IMR-90 (cell line): Measurements from ENCODE around the gene TMEM45B. TPM values are rescaled to one million over a fixed set of nuclear protein-coding genes. Genes with fewer than 3 reads are reported as not detected.

Source experiments
- ATAC-seq: fragments of 200-7000 bp; cut with Tn5 transposase; 2 replicates; pipeline ENCODE4 v1.9.1; 2020; ENCODE audit warnings: low read depth, mild to moderate bottlenecking, moderate library complexity
- BruUV-seq: library from RNA; stranded (reverse); fragments of 400-500 nt; replicated peaks from 2 replicates; lab custom pipeline; 2021; lab: Mats Ljungman, UMichigan
- CTCF ChIA-PET: fragments of 300-600 bp; formaldehyde crosslinking; extraction: SDS; loops from one replicate; lab custom pipeline; 2021; ENCODE audit warnings: antibody characterized with exemption; lab: Yijun Ruan, JAX
- POLR2A ChIA-PET: fragments of 300-600 bp; sonication (Branson Sonifier 250); formaldehyde crosslinking; loops from one replicate; lab custom pipeline; 2022; ENCODE audit warnings: antibody characterized with exemption; ENCODE audit not compliant: unreplicated experiment; lab: Charles Lee
- DNase-seq: peaks from one replicate; pipeline ENCODE4 v3.0.0; 2013
- H2AFZ ChIP-seq: replicated peaks from 2 replicates; pipeline ENCODE3; 2013; ENCODE audit warnings: low read length, mild to moderate bottlenecking; ENCODE audit not compliant: poor library complexity
- H2AK5ac ChIP-seq: 2 replicates; pipeline ENCODE4 v1.6.1; 2013; ENCODE audit warnings: low read depth, low read length, inconsistent platforms
- H2AK9ac ChIP-seq: replicated peaks from 2 replicates; pipeline ENCODE3; 2013; ENCODE audit warnings: mild to moderate bottlenecking, low read depth, low read length, moderate library complexity; ENCODE audit not compliant: poor library complexity
- H2BK120ac ChIP-seq: 2 replicates; pipeline ENCODE4 v1.6.1; 2013; ENCODE audit warnings: low read depth, low read length, inconsistent platforms
- H2BK15ac ChIP-seq: 3 replicates; pipeline ENCODE4 v1.6.1; 2013; ENCODE audit warnings: low read depth, low read length, inconsistent platforms
- H2BK20ac ChIP-seq: 2 replicates; pipeline ENCODE4 v1.6.1; 2013; ENCODE audit warnings: low read depth, mild to moderate bottlenecking, inconsistent platforms, low read length, moderate library complexity
- H2BK5ac ChIP-seq: 2 replicates; pipeline ENCODE4 v1.6.1; 2013; ENCODE audit warnings: mild to moderate bottlenecking, low read depth, low read length, inconsistent platforms; ENCODE audit not compliant: poor library complexity, severe bottlenecking
- H3K14ac ChIP-seq: replicated peaks from 2 replicates; pipeline ENCODE4 v1.6.1; 2013; ENCODE audit warnings: low read depth, low read length, inconsistent platforms
- H3K18ac ChIP-seq: 2 replicates; pipeline ENCODE4 v1.6.1; 2013; ENCODE audit warnings: low read depth, low read length, control low read depth
- H3K23ac ChIP-seq: 2 replicates; pipeline ENCODE4 v1.6.1; 2013; ENCODE audit warnings: low read depth, low read length, inconsistent platforms
- H3K27ac ChIP-seq: 2 replicates; pipeline ENCODE4 v1.5.1; 2013; ENCODE audit warnings: mild to moderate bottlenecking, control low read depth, low read length; ENCODE audit not compliant: insufficient read depth
- H3K27me3 ChIP-seq: 2 replicates; pipeline ENCODE4 v1.6.1; 2013; ENCODE audit warnings: low read length; ENCODE audit not compliant: control insufficient read depth, insufficient read depth
- H3K36me3 ChIP-seq: 2 replicates; pipeline ENCODE4 v1.6.1; 2013; ENCODE audit warnings: low read length, mixed read lengths; ENCODE audit not compliant: control insufficient read depth, insufficient read depth
- H3K4ac ChIP-seq: 2 replicates; pipeline ENCODE4 v1.6.1; 2013; ENCODE audit warnings: low read depth, low read length, inconsistent platforms
- H3K4me1 ChIP-seq: 2 replicates; pipeline ENCODE4 v1.6.1; 2013; ENCODE audit warnings: low read length, mixed read lengths; ENCODE audit not compliant: control insufficient read depth, insufficient read depth
- H3K4me2 ChIP-seq: 2 replicates; pipeline ENCODE4 v1.6.1; 2013; ENCODE audit warnings: low read depth, mild to moderate bottlenecking, control low read depth, low read length, moderate library complexity
- H3K4me3 ChIP-seq: 2 replicates; pipeline ENCODE4 v1.5.1; 2013; ENCODE audit warnings: low read depth, mild to moderate bottlenecking, control low read depth, low read length, moderate library complexity; ENCODE audit not compliant: insufficient read depth
- H3K56ac ChIP-seq: 2 replicates; pipeline ENCODE4 v1.6.1; 2013; ENCODE audit warnings: low read length, inconsistent platforms; ENCODE audit not compliant: insufficient read depth; ENCODE audit errors: extremely low read depth
- H3K79me1 ChIP-seq, 2 experiments: 2 replicates each; pipeline ENCODE4 v1.6.1; 2013; ENCODE audit warnings: low read length in 2 of 2, inconsistent platforms in 1 of 2, low read depth in 1 of 2
- H3K9ac ChIP-seq: 2 replicates; pipeline ENCODE4 v1.6.1; 2013; ENCODE audit warnings: low read depth, low read length, control low read depth
- H3K9me1 ChIP-seq: 2 replicates; pipeline ENCODE4 v1.6.1; 2013; ENCODE audit warnings: low read length, inconsistent platforms; ENCODE audit not compliant: insufficient read depth
- H3K9me3 ChIP-seq: 2 replicates; pipeline ENCODE4 v1.6.1; 2013; ENCODE audit warnings: low read length; ENCODE audit not compliant: control insufficient read depth, insufficient read depth
- H4K20me1 ChIP-seq: 2 replicates; pipeline ENCODE4 v1.6.1; 2013; ENCODE audit warnings: low read length, inconsistent platforms; ENCODE audit not compliant: insufficient read depth
- H4K5ac ChIP-seq: 2 replicates; pipeline ENCODE4 v1.6.1; 2013; ENCODE audit warnings: mild to moderate bottlenecking, low read depth, low read length, control low read depth
- H4K8ac ChIP-seq, 2 experiments: 2 replicates each; pipeline ENCODE4 v1.6.1; 2013; ENCODE audit warnings: low read depth in 2 of 2, low read length in 2 of 2, control low read depth in 1 of 2, inconsistent platforms in 1 of 2
- H4K91ac ChIP-seq: 2 replicates; pipeline ENCODE4 v1.6.1; 2013; ENCODE audit warnings: low read depth, low read length, inconsistent platforms; ENCODE audit not compliant: insufficient read depth
- BHLHE40 ChIP-seq: fragments of 150-350 bp; IDR thresholded peaks from 2 replicates; pipeline ENCODE4 v1.6.1; 2016; ENCODE audit warnings: mild to moderate bottlenecking, low read depth, low read length
- CEBPB ChIP-seq: IDR thresholded peaks from 2 replicates; pipeline ENCODE4 v1.6.1; 2012; ENCODE audit warnings: low read depth, low read length, improper control_type of control experiment
- ELK1 ChIP-seq: fragments of 150-350 bp; IDR thresholded peaks from 2 replicates; pipeline ENCODE4 v1.6.1; 2016; ENCODE audit warnings: low read depth, mild to moderate bottlenecking, low read length, moderate library complexity, borderline replicate concordance
- FOS ChIP-seq: fragments of 150-350 bp; IDR thresholded peaks from 2 replicates; pipeline ENCODE4 v1.6.1; 2016; ENCODE audit warnings: low read depth, low read length
- MAFK ChIP-seq: IDR thresholded peaks from 2 replicates; pipeline ENCODE4 v1.6.1; 2012; ENCODE audit warnings: low read depth, low read length, improper control_type of control experiment
- MAZ ChIP-seq: IDR thresholded peaks from 2 replicates; pipeline ENCODE4 v1.6.1; 2012; ENCODE audit warnings: low read depth, mild to moderate bottlenecking, low read length, improper control_type of control experiment, moderate library complexity, borderline replicate concordance
- NFE2L2 ChIP-seq: fragments of 150-350 bp; IDR thresholded peaks from 2 replicates; pipeline ENCODE4 v1.6.1; 2016; ENCODE audit warnings: low read depth, mild to moderate bottlenecking, low read length
- POLR2A ChIP-seq: IDR thresholded peaks from 2 replicates; pipeline ENCODE4 v1.6.1; 2012; ENCODE audit warnings: mild to moderate bottlenecking, low read depth, low read length
- RAD21 ChIP-seq: IDR thresholded peaks from 2 replicates; pipeline ENCODE4 v1.6.1; 2012; ENCODE audit warnings: low read length, improper control_type of control experiment
- RCOR1 ChIP-seq: IDR thresholded peaks from 2 replicates; pipeline ENCODE4 v1.6.1; 2012; ENCODE audit warnings: mild to moderate bottlenecking, low read length, improper control_type of control experiment; ENCODE audit not compliant: insufficient replicate concordance
- SMC3 ChIP-seq: fragments of 150-350 bp; IDR thresholded peaks from 2 replicates; pipeline ENCODE4 v1.6.1; 2016; ENCODE audit warnings: low read depth, mild to moderate bottlenecking, antibody characterized with exemption, low read length, moderate library complexity
- USF2 ChIP-seq: fragments of 150-350 bp; IDR thresholded peaks from 2 replicates; pipeline ENCODE4 v1.6.1; 2017; ENCODE audit warnings: mild to moderate bottlenecking, antibody characterized with exemption, low read length, low read depth
- WGBS, 2 experiments: methylation state at CpG; one replicate each; pipeline versions ENCODE4 v1.1.5 to v1.1.7; 2013; ENCODE audit warnings: missing lambda C conversion rate in 2 of 2; ENCODE audit not compliant: insufficient read length in 1 of 2; ENCODE audit errors: extremely low coverage in 2 of 2; 5-methylcytosine and 5-hydroxymethylcytosine counted together
- dilution Hi-C: fragments of 300-500 bp; cut with HindIII; formaldehyde crosslinking; loops from one replicate; pipeline ENCODE4 v1.14.3; 2018; ENCODE audit warnings: low sequenced_read_pairs; ENCODE audit not compliant: unreplicated experiment
- in situ Hi-C: fragments of 300-500 bp; cut with MboI; formaldehyde crosslinking; loops from 3 replicates; pipeline ENCODE4 v1.14.3; 2019; ENCODE audit warnings: low sequenced_read_pairs, inconsistent platforms, mixed read lengths
- intact Hi-C: fragments of 100-400 bp; cut with micrococcal nuclease; formaldehyde crosslinking; loops from 2 replicates; pipeline ENCODE4 v1.10.0; 2022
- polyA plus RNA-seq, 3 experiments: library from polyadenylated mRNA; depleted of rRNA; stranded (reverse); fragments of >200 nt; gene quantifications; 2 replicates each; pipeline ENCODE4 v1.2.3, GENCODE V29; 2012; ENCODE audit warnings: low replicate concordance in 1 of 3
- total RNA-seq: library from RNA; depleted of rRNA; stranded (reverse); fragments of >200 nt; gene quantifications from 2 replicates; pipeline ENCODE4 v1.2.3, GENCODE V29; 2012

TMEM45B gene
- total and polyA plus RNA-seq, 2 of the 4 experiments (the other 2 are of a cell fraction): not detected

GRCh38 chr11:129792663-129793062, 23.0 kb upstream of the TMEM45B start:
- dilution Hi-C loops: no loop called here
- in situ Hi-C loops: no loop called here

More at GRCh38 chr11:129792663-129793062, 23.0 kb upstream of the TMEM45B start:
- H4K5ac ChIP-seq: no peak overlapping the region
- no peak overlapping the region for H3K18ac ChIP-seq
- TF ChIP-seq ELK1: no peak
- TF ChIP-seq NFE2L2: no peak
- no peak for TF ChIP-seq BHLHE40
- no peak for TF ChIP-seq SMC3
- no peak for TF ChIP-seq USF2
- no peak for TF ChIP-seq FOS
- no peak for TF ChIP-seq RCOR1
- no peak for TF ChIP-seq POLR2A
- no peak for TF ChIP-seq CEBPB
- no peak for TF ChIP-seq RAD21
- TF ChIP-seq MAFK: no peak
- TF ChIP-seq MAZ: no peak
- H2AK5ac ChIP-seq: no peak overlapping the region
- no peak overlapping the region for H2BK20ac ChIP-seq
- H3K56ac ChIP-seq: no peak overlapping the region
- peaks cover 7% of the 10 kb centered on the region for H3K27me3 ChIP-seq
- H3K23ac ChIP-seq: no peak overlapping the region
- H2BK120ac ChIP-seq: no peak overlapping the region
- H3K27ac ChIP-seq: no peak overlapping the region
- no peak overlapping the region for H2BK15ac ChIP-seq
- no peaks in the 10 kb centered on the region for H3K79me1 ChIP-seq
- no peaks in the 10 kb centered on the region for H4K20me1 ChIP-seq
- H4K91ac ChIP-seq: no peak overlapping the region
- no peak overlapping the region for H3K9ac ChIP-seq
- H4K8ac ChIP-seq: no peak overlapping the region
- ChIA-PET CTCF (no interaction called here), POLR2A (no interaction called here)
- no peaks in the 10 kb centered on the region for H3K4me1 ChIP-seq
- H3K4me3 ChIP-seq: no peak overlapping the region
- H3K4ac ChIP-seq: no peak overlapping the region
- ATAC-seq (no peak), DNase-seq (no peak)
- H3K9me1 ChIP-seq: no peaks in the 10 kb centered on the region
- no peaks in the 10 kb centered on the region for H3K36me3 ChIP-seq
- no peak overlapping the region for H2BK5ac ChIP-seq
- no peak overlapping the region for H2AFZ ChIP-seq
- no peak overlapping the region for H2AK9ac ChIP-seq
- no peak overlapping the region for H3K4me2 ChIP-seq
- no peaks in the 10 kb centered on the region for H3K9me3 ChIP-seq
- 11% methylated on average over 2 of the region's 4 CpGs; no CpG with 5 or more reads in 1 of the 2 experiments for WGBS, 2 experiments
- intact Hi-C loops: no loop called here
- H3K14ac ChIP-seq: no peak overlapping the region
- no TSS peak for BruUV-seq
